WTC11 (cell line): ENCODE results near the gene AFAP1L1. TPM values are rescaled to one million over a fixed set of nuclear protein-coding genes. Genes with fewer than 3 reads are reported as not detected.

Experiments
- ATAC-seq: fragments of 200-7000 bp; cut with Tn5 transposase; 2 replicates; pipeline ENCODE4 v1.10.0; 2021; ENCODE audit warnings: mild to moderate bottlenecking, moderate library complexity
- CTCF ChIA-PET: fragments of 300-600 bp; sonication (Branson Sonifier 250); formaldehyde crosslinking; loops from one replicate; lab custom pipeline; 2021; ENCODE audit warnings: antibody characterized with exemption; lab: Charles Lee
- POLR2A ChIA-PET: fragments of 350-600 bp; sonication (Branson Sonifier 250); formaldehyde crosslinking; loops from one replicate; lab custom pipeline; 2021; ENCODE audit warnings: antibody characterized with exemption; lab: Charles Lee
- DNase-seq: peaks from one replicate; pipeline ENCODE4 v3.0.0; 2021; ENCODE audit warnings: low spot score
- H3K27ac Mint-ChIP-seq: 2 replicates; pipeline ENCODE4 v1.8.0; 2021; ENCODE audit warnings: mixed read lengths
- H3K27me3 Mint-ChIP-seq: 2 replicates; pipeline ENCODE4 v1.8.0; 2021; ENCODE audit warnings: low read depth, mild to moderate bottlenecking, moderate library complexity, mixed read lengths
- H3K36me3 Mint-ChIP-seq: 2 replicates; pipeline ENCODE4 v1.8.0; 2021; ENCODE audit warnings: mixed read lengths
- H3K4me1 Mint-ChIP-seq: 2 replicates; pipeline ENCODE4 v1.8.0; 2022; ENCODE audit warnings: mixed read lengths
- H3K4me3 Mint-ChIP-seq: 2 replicates; pipeline ENCODE4 v1.8.0; 2021; ENCODE audit warnings: mild to moderate bottlenecking, moderate library complexity, mixed read lengths
- H3K9me3 Mint-ChIP-seq: 2 replicates; pipeline ENCODE4 v1.8.0; 2021; ENCODE audit warnings: mixed read lengths
- CREB1 ChIP-seq: sonication (generic); formaldehyde crosslinking; IDR thresholded peaks from 2 replicates; pipeline ENCODE4 v1.8.0; 2023; ENCODE audit warnings: mild to moderate bottlenecking, missing genetic modification reagents
- EMX1 ChIP-seq: fragments of 250-450 bp; sonication (Bioruptor Pico); IDR thresholded peaks from 2 replicates; pipeline ENCODE4 v1.8.0; 2021; ENCODE audit warnings: mild to moderate bottlenecking
- FOXJ3 ChIP-seq: sonication (generic); formaldehyde crosslinking; IDR thresholded peaks from 2 replicates; pipeline ENCODE4 v1.9.0; 2021; ENCODE audit warnings: missing genetic modification reagents, mild to moderate bottlenecking, borderline replicate concordance
- MXD4 ChIP-seq: fragments of 250-450 bp; sonication (Bioruptor Pico); IDR thresholded peaks from 2 replicates; pipeline ENCODE4 v1.8.0; 2021; ENCODE audit warnings: mild to moderate bottlenecking, moderate library complexity, borderline replicate concordance
- NR3C1 ChIP-seq: sonication (generic); formaldehyde crosslinking; conservative IDR thresholded peaks from 2 replicates; pipeline ENCODE4 v1.8.1; 2023; ENCODE audit warnings: low read depth, mild to moderate bottlenecking, missing genetic modification reagents
- SMAD4 ChIP-seq: sonication (generic); formaldehyde crosslinking; IDR thresholded peaks from 2 replicates; pipeline ENCODE4 v1.8.0; 2022; ENCODE audit warnings: mild to moderate bottlenecking, missing genetic modification reagents
- TEAD1 ChIP-seq: sonication (generic); formaldehyde crosslinking; IDR thresholded peaks from 2 replicates; pipeline ENCODE4 v1.8.0; 2022; ENCODE audit warnings: mild to moderate bottlenecking, missing genetic modification reagents
- TEAD4 ChIP-seq: sonication (generic); formaldehyde crosslinking; IDR thresholded peaks from 2 replicates; pipeline ENCODE4 v1.8.0; 2022; ENCODE audit warnings: mild to moderate bottlenecking, missing genetic modification reagents
- ZNF396 ChIP-seq: fragments of 250-450 bp; sonication (Bioruptor Pico); IDR thresholded peaks from 2 replicates; pipeline ENCODE4 v1.8.0; 2021; ENCODE audit warnings: mild to moderate bottlenecking, moderate library complexity, borderline replicate concordance
- ZNF423 ChIP-seq: fragments of 250-450 bp; sonication (Bioruptor Pico); IDR thresholded peaks from 2 replicates; pipeline ENCODE4 v2.1.2; 2022; ENCODE audit warnings: mild to moderate bottlenecking, moderate library complexity
- total RNA-seq: library from RNA; stranded (reverse); gene quantifications from 3 replicates; pipeline ENCODE4 v1.2.3, GENCODE V29; 2021
- TF ChIP-seq, protein P1 (sequence below): sonication (generic); formaldehyde crosslinking; IDR thresholded peaks from 2 replicates; pipeline ENCODE4 v1.8.1; 2022; ENCODE audit warnings: mild to moderate bottlenecking, missing genetic modification reagents, moderate library complexity, borderline replicate concordance
- TF ChIP-seq, protein P2 (sequence below): sonication (generic); formaldehyde crosslinking; IDR thresholded peaks from 2 replicates; pipeline ENCODE4 v1.8.0; 2022; ENCODE audit warnings: missing genetic modification reagents
- TF ChIP-seq, protein P3 (sequence below): fragments of 250-450 bp; sonication (Bioruptor Pico); IDR thresholded peaks from 2 replicates; pipeline ENCODE4 v1.9.0; 2021; ENCODE audit warnings: mild to moderate bottlenecking, borderline replicate concordance
- TF ChIP-seq, protein P4 (sequence below): sonication (generic); formaldehyde crosslinking; IDR thresholded peaks from 2 replicates; pipeline ENCODE4 v1.8.1; 2023; ENCODE audit warnings: mild to moderate bottlenecking, missing genetic modification reagents, moderate library complexity
- TF ChIP-seq, protein P5 (sequence below): sonication (generic); formaldehyde crosslinking; IDR thresholded peaks from 2 replicates; pipeline ENCODE4 v1.8.0; 2023; ENCODE audit warnings: missing genetic modification reagents, mild to moderate bottlenecking, borderline replicate concordance

AFAP1L1 gene
- total RNA-seq, 1 experiment from 2014 or later, result 8.4 TPM

DNA sequence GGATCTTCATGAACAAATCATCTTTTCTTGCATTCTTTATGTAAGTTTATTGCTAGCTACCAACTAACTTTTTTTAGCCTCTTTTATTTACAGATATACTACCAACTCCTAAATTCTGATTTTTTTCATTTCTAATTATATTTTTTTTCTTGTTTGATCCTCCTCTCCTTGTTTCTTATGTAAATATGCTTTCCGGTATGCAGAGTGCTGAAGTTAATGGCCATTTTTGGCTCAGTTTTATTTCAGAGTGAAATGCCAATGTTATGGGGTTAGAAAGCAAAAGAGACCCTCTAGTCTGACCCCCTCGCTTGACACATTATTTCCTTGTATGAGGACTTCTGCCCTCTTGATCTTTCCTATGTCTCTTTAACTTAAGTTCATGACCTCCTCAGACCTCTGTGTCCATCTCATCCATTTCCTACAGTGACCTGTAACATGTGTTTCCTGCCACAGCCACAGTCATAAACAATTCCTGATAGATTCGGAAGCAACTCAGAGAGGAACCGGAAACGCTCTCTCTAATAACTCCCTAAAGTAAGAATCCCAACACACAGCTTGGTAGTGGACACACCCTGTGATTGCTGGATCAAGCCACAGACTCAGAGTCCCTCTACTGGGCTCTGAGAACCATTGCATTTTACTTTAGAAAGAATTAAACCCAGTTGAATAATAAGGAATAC is 42.9 kb upstream of the AFAP1L1 start:
- POLR2A ChIA-PET, result no interaction called here

DNA sequence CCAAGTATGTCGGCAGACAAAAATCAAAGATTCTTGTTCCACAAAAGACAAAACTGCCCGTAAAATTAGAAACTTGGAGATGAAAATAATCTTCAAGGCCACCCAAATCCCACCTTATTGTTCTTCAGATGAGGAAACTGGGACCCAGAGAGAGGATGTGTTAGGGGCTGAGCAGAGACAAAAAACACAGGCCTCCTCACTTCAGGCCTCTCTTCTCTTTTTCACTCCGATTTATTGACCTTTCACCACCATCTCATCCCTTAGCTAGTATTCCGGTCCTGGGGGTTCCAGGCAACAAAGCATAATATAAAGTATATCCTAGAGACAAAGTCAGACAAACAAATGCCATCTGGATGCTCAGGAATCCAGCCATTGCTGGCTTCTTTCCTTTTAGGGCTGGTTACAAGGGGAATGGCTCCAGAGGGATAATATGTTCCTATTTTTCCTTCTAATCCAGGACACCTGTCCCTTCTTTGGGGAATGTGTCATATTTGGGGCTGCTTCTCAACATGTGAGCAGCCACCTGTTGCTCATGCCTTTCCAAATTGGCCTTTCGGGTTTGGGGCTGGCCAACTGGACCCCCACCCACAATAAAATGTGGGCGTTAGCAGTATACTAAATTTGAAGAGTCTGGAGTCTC is 42.2 kb upstream of the AFAP1L1 start:
- no peaks in the 10 kb centered on the region for H3K9me3 Mint-ChIP-seq
- ATAC-seq, result no peak
- H3K27me3 Mint-ChIP-seq, result no peaks in the 10 kb centered on the region; the same call in none of the 2 replicates
- no peak for DNase-seq
- CTCF ChIA-PET, result interaction anchor here (0.6 to 5.7 kb wide), 12 partner anchors 9 to 498 kb away, joined by 3 to 54 read pairs (median 4); partner anchors contain the start of gene ABLIM3
- peaks cover 12% of the 10 kb centered on the region for H3K4me1 Mint-ChIP-seq
- POLR2A ChIA-PET, result no interaction called here
- H3K27ac Mint-ChIP-seq, result no peak overlapping the region
- TF ChIP-seq TEAD1 (CRISPR knock-in tag), result no peak
- no peak for TF ChIP-seq SMAD4
- TF ChIP-seq, protein P1, sequence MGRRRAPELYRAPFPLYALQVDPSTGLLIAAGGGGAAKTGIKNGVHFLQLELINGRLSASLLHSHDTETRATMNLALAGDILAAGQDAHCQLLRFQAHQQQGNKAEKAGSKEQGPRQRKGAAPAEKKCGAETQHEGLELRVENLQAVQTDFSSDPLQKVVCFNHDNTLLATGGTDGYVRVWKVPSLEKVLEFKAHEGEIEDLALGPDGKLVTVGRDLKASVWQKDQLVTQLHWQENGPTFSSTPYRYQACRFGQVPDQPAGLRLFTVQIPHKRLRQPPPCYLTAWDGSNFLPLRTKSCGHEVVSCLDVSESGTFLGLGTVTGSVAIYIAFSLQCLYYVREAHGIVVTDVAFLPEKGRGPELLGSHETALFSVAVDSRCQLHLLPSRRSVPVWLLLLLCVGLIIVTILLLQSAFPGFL (CRISPR knock-in tag), result no peak
- no peak for TF ChIP-seq TEAD4 (CRISPR knock-in tag)
- no peak for TF ChIP-seq EMX1 (CRISPR knock-in tag)
- TF ChIP-seq, protein P2, sequence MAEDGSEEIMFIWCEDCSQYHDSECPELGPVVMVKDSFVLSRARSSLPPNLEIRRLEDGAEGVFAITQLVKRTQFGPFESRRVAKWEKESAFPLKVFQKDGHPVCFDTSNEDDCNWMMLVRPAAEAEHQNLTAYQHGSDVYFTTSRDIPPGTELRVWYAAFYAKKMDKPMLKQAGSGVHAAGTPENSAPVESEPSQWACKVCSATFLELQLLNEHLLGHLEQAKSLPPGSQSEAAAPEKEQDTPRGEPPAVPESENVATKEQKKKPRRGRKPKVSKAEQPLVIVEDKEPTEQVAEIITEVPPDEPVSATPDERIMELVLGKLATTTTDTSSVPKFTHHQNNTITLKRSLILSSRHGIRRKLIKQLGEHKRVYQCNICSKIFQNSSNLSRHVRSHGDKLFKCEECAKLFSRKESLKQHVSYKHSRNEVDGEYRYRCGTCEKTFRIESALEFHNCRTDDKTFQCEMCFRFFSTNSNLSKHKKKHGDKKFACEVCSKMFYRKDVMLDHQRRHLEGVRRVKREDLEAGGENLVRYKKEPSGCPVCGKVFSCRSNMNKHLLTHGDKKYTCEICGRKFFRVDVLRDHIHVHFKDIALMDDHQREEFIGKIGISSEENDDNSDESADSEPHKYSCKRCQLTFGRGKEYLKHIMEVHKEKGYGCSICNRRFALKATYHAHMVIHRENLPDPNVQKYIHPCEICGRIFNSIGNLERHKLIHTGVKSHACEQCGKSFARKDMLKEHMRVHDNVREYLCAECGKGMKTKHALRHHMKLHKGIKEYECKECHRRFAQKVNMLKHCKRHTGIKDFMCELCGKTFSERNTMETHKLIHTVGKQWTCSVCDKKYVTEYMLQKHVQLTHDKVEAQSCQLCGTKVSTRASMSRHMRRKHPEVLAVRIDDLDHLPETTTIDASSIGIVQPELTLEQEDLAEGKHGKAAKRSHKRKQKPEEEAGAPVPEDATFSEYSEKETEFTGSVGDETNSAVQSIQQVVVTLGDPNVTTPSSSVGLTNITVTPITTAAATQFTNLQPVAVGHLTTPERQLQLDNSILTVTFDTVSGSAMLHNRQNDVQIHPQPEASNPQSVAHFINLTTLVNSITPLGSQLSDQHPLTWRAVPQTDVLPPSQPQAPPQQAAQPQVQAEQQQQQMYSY (CRISPR knock-in tag), result no peak
- TF ChIP-seq FOXJ3, result no peak
- no peak overlapping the region for H3K4me3 Mint-ChIP-seq
- H3K36me3 Mint-ChIP-seq, result no peaks in the 10 kb centered on the region

More for the DNA sequence above, 42.9 kb upstream of the AFAP1L1 start:
- peaks cover 12% of the 10 kb centered on the region for H3K4me1 Mint-ChIP-seq
- ATAC-seq (peak; percentile 92), DNase-seq (no peak)
- TF ChIP-seq ZNF396 (CRISPR knock-in tag) (no peak), SMAD4 (no peak)
- TF ChIP-seq, protein P3, sequence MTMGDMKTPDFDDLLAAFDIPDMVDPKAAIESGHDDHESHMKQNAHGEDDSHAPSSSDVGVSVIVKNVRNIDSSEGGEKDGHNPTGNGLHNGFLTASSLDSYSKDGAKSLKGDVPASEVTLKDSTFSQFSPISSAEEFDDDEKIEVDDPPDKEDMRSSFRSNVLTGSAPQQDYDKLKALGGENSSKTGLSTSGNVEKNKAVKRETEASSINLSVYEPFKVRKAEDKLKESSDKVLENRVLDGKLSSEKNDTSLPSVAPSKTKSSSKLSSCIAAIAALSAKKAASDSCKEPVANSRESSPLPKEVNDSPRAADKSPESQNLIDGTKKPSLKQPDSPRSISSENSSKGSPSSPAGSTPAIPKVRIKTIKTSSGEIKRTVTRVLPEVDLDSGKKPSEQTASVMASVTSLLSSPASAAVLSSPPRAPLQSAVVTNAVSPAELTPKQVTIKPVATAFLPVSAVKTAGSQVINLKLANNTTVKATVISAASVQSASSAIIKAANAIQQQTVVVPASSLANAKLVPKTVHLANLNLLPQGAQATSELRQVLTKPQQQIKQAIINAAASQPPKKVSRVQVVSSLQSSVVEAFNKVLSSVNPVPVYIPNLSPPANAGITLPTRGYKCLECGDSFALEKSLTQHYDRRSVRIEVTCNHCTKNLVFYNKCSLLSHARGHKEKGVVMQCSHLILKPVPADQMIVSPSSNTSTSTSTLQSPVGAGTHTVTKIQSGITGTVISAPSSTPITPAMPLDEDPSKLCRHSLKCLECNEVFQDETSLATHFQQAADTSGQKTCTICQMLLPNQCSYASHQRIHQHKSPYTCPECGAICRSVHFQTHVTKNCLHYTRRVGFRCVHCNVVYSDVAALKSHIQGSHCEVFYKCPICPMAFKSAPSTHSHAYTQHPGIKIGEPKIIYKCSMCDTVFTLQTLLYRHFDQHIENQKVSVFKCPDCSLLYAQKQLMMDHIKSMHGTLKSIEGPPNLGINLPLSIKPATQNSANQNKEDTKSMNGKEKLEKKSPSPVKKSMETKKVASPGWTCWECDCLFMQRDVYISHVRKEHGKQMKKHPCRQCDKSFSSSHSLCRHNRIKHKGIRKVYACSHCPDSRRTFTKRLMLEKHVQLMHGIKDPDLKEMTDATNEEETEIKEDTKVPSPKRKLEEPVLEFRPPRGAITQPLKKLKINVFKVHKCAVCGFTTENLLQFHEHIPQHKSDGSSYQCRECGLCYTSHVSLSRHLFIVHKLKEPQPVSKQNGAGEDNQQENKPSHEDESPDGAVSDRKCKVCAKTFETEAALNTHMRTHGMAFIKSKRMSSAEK (CRISPR knock-in tag), result no peak
- no peak overlapping the region for H3K27ac Mint-ChIP-seq
- H3K4me3 Mint-ChIP-seq, result no peak overlapping the region
- CTCF ChIA-PET, result interaction anchor here (0.6 to 5.7 kb wide), 13 partner anchors 9 to 498 kb away, joined by 3 to 54 read pairs (median 4); partner anchors contain the start of gene ABLIM3
- no peaks in the 10 kb centered on the region for H3K9me3 Mint-ChIP-seq
- no peaks in the 10 kb centered on the region for H3K36me3 Mint-ChIP-seq
- no peaks in the 10 kb centered on the region; the same call in none of the 2 replicates for H3K27me3 Mint-ChIP-seq

DNA sequence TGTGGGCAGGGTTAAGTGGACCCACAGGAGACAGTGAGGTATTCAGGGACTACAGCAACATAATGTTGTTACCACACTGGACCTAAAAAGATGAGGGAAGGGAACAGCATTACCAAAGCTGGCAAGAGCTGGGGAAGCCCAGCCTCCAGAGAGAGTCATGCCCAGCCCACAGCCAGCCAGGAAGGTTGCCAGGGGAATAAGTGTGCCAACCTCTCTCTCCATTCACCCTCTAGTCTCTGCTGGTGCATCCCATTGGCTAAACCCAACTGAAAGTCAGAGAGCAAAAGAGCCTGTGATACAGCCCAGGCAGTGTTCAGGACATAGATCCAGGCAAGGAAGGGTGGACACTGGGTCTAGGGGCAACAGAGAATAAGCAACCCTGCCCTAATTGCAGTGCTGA is 35.8 kb upstream of the AFAP1L1 start:
- ATAC-seq, result no peak
- H3K4me1 Mint-ChIP-seq, result peaks cover 11% of the 10 kb centered on the region; the same call in 1 of the 2 replicates
- CTCF ChIA-PET, result interaction anchor here (1.1 to 3.3 kb wide), 2 partner anchors 29 to 121 kb away, joined by 3 to 16 read pairs; no protein-coding TSS in a partner anchor
- H3K27ac Mint-ChIP-seq, result no peak overlapping the region
- POLR2A ChIA-PET, result no interaction called here
- DNase-seq, result no peak
- H3K27me3 Mint-ChIP-seq, result no peaks in the 10 kb centered on the region; the same call in none of the 2 replicates
- H3K4me3 Mint-ChIP-seq, result no peak overlapping the region
- H3K36me3 Mint-ChIP-seq, result no peaks in the 10 kb centered on the region
- H3K9me3 Mint-ChIP-seq, result no peaks in the 10 kb centered on the region
- TF ChIP-seq, protein P4, sequence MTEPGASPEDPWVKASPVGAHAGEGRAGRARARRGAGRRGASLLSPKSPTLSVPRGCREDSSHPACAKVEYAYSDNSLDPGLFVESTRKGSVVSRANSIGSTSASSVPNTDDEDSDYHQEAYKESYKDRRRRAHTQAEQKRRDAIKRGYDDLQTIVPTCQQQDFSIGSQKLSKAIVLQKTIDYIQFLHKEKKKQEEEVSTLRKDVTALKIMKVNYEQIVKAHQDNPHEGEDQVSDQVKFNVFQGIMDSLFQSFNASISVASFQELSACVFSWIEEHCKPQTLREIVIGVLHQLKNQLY (CRISPR knock-in tag), result no peak
- TF ChIP-seq ZNF423 (CRISPR knock-in tag) (no peak), ZNF396 (CRISPR knock-in tag) (no peak), TEAD1 (CRISPR knock-in tag) (no peak), MXD4 (CRISPR knock-in tag) (no peak), NR3C1 (CRISPR knock-in tag) (no peak), CREB1 (CRISPR knock-in tag) (no peak)
- TF ChIP-seq, protein P5, sequence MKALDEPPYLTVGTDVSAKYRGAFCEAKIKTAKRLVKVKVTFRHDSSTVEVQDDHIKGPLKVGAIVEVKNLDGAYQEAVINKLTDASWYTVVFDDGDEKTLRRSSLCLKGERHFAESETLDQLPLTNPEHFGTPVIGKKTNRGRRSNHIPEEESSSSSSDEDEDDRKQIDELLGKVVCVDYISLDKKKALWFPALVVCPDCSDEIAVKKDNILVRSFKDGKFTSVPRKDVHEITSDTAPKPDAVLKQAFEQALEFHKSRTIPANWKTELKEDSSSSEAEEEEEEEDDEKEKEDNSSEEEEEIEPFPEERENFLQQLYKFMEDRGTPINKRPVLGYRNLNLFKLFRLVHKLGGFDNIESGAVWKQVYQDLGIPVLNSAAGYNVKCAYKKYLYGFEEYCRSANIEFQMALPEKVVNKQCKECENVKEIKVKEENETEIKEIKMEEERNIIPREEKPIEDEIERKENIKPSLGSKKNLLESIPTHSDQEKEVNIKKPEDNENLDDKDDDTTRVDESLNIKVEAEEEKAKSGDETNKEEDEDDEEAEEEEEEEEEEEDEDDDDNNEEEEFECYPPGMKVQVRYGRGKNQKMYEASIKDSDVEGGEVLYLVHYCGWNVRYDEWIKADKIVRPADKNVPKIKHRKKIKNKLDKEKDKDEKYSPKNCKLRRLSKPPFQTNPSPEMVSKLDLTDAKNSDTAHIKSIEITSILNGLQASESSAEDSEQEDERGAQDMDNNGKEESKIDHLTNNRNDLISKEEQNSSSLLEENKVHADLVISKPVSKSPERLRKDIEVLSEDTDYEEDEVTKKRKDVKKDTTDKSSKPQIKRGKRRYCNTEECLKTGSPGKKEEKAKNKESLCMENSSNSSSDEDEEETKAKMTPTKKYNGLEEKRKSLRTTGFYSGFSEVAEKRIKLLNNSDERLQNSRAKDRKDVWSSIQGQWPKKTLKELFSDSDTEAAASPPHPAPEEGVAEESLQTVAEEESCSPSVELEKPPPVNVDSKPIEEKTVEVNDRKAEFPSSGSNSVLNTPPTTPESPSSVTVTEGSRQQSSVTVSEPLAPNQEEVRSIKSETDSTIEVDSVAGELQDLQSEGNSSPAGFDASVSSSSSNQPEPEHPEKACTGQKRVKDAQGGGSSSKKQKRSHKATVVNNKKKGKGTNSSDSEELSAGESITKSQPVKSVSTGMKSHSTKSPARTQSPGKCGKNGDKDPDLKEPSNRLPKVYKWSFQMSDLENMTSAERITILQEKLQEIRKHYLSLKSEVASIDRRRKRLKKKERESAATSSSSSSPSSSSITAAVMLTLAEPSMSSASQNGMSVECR (CRISPR knock-in tag), result no peak
